Kidney epithelial cell (primary cell): Measurements from ENCODE around the gene KLHL29. TPM values are rescaled to one million over a fixed set of nuclear protein-coding genes. Genes with fewer than 3 reads are reported as not detected.

Source experiments
- DNase-seq: peaks from one replicate; pipeline ENCODE4 v3.0.0-alpha.2; 2010; ENCODE audit warnings: low read depth
- H3K27me3 ChIP-seq: 2 replicates; pipeline ENCODE4 v1.6.0; 2011; ENCODE audit warnings: low read length; ENCODE audit not compliant: control insufficient read depth, insufficient read depth
- H3K36me3 ChIP-seq: 2 replicates; pipeline ENCODE4 v1.5.1; 2011; ENCODE audit warnings: low read length; ENCODE audit not compliant: control insufficient read depth, insufficient read depth
- H3K4me3 ChIP-seq: 2 replicates; pipeline ENCODE4 v1.5.1; 2011; ENCODE audit warnings: low read depth, mild to moderate bottlenecking, control low read depth, low read length
- total RNA-seq: library from RNA; depleted of rRNA; stranded (reverse); fragments of >200 nt; gene quantifications from 2 replicates; pipeline ENCODE4 v1.2.3, GENCODE V29; 2015
- TF ChIP-seq, protein P1 (sequence below): IDR thresholded peaks from 2 replicates; pipeline ENCODE4 v1.5.1; 2011; ENCODE audit warnings: mild to moderate bottlenecking, moderate library complexity, low read length, control low read depth, inconsistent platforms; ENCODE audit not compliant: insufficient read depth, poor library complexity, severe bottlenecking

KLHL29 gene
- total RNA-seq, 1 donor from 2014 or later = 12.4 TPM

DNA sequence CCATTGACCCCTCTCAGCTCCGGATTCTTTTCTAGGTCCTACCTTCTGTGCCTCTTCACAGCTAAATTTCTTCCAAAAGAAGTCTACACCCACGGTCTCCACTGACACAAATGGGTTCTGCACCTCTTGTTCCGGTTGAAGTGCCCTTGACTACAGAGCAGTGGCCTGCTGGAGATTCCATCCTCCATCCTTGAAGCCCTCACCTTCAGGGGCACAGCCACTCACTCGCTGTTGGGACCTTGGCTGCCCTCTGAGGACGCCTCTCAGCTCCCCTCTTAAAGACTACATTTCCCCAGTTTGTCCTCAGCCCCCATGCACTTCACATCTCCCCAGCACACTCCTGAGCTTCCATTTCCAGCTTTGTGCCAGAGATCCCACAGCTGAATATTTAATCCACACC lies 315.6 kb downstream of the KLHL29 start:
- H3K36me3 ChIP-seq = no peaks in the 10 kb centered on the region
- H3K4me3 ChIP-seq = no peak overlapping the region
- TF ChIP-seq, protein P1, sequence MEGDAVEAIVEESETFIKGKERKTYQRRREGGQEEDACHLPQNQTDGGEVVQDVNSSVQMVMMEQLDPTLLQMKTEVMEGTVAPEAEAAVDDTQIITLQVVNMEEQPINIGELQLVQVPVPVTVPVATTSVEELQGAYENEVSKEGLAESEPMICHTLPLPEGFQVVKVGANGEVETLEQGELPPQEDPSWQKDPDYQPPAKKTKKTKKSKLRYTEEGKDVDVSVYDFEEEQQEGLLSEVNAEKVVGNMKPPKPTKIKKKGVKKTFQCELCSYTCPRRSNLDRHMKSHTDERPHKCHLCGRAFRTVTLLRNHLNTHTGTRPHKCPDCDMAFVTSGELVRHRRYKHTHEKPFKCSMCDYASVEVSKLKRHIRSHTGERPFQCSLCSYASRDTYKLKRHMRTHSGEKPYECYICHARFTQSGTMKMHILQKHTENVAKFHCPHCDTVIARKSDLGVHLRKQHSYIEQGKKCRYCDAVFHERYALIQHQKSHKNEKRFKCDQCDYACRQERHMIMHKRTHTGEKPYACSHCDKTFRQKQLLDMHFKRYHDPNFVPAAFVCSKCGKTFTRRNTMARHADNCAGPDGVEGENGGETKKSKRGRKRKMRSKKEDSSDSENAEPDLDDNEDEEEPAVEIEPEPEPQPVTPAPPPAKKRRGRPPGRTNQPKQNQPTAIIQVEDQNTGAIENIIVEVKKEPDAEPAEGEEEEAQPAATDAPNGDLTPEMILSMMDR = no peak
- no peaks in the 10 kb centered on the region for H3K27me3 ChIP-seq
- no peak for DNase-seq

DNA sequence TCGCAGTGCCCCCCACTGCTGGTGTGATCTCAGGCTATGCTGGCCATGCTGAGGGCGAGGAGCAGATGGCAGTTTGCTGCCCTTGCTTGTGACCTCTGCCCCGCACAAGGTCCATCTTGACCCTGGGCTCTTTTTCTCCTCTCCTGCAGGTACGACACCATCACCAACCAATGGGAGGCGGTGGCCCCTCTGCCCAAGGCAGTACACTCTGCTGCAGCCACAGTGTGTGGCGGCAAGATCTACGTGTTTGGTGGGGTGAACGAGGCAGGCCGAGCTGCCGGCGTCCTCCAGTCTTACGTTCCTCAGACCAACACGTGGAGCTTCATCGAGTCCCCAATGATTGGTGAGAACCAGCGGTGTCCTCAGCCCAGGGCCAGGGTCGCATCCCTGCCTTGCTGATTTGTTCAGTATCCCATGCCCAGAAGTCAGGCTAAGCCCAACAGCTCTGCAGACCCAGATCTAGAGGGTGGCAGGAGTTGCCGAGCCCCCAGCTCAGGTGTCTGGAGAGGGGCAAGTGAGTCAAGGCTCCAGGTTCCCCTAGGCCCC lies 318.1 kb downstream of the KLHL29 start:
- Histone ChIP-seq H3K4me3 (no peak overlapping the region), H3K36me3 (no peaks in the 10 kb centered on the region)
- TF ChIP-seq, protein P1 = no peak

DNA sequence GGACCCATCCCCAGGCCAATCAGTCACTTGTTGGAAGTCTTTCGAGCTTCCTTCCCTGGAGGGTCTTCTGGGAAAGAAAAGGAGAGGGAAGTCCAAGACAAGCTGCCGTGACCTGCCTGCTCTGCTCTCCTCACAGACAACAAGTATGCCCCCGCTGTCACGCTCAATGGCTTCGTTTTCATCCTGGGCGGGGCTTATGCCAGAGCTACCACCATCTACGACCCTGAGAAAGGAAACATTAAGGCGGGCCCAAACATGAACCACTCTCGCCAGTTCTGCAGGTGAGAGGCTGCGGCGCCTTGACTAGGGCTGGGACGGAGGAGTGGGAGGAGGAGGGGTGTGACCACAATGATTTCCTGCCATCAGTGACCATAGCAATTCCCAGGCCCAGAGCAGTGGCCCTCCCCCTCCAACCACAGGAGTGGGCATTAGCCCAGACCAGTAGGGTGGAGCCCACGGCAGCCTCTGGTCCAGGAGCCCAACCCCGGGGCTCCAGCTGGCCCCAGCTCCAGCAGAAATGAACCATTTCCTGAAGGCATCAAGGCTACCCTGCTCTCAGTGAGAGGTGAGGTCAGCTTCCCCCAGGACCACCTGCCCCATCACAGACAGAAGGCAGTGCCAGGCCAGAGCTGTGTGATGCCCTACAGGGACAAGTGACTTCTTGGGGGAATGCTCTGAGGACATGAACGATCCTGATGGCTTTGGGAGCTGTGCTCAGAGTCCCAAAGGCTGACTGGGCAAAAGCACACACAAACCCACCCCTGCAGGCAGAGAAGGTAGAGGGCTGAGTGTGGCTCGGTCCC lies 318.8 kb downstream of the KLHL29 start:
- Histone ChIP-seq H3K27me3 (no peaks in the 10 kb centered on the region), H3K4me3 (no peak overlapping the region), H3K36me3 (no peaks in the 10 kb centered on the region)
- TF ChIP-seq, protein P1 = no peak
- DNase-seq = no peak

More for the DNA sequence above, 318.1 kb downstream of the KLHL29 start:
- DNase-seq = no peak
- H3K27me3 ChIP-seq = no peaks in the 10 kb centered on the region

DNA sequence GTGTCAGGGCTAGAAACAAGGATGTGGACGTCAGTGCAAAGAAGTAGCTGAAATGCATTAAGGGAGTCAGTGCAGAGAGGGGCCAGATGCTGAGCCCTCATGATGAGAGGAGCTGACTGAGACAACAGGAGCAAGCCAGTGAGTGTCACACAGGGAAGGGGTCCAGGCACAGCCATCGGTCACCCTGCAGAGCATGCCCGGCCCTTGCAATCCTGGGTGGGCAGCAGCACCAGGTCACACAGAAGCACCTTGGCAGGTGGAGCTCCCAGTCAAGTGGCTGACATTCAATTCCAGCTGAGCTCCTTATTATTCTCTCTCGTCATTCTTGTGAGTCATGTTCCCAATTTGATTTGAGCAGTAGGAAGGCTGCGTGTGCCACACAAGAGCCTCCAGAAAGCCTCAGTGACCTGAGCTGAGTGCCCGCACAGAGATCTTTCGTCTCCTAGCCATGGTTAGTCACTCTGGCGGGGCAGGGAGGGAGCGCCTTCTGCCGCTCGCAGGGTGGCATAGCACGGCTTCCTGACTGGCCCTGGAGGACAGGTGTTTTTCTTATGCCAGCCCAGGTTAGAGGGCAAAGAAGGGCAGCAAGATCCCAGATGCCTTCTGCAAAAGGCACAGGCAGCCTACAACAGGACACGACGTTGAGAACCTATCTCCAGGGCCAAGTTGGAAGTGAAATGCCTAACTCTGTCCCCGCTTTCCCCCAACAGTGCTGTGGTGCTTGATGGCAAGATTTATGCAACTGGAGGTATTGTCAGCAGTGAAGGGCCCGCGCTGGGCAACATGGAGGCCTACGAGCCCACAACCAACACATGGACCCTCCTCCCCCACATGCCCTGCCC lies 321.0 kb downstream of the KLHL29 start:
- Histone ChIP-seq H3K4me3 (no peak overlapping the region), H3K36me3 (no peaks in the 10 kb centered on the region), H3K27me3 (no peaks in the 10 kb centered on the region)
- TF ChIP-seq, protein P1 = no peak
- no peak for DNase-seq

DNA sequence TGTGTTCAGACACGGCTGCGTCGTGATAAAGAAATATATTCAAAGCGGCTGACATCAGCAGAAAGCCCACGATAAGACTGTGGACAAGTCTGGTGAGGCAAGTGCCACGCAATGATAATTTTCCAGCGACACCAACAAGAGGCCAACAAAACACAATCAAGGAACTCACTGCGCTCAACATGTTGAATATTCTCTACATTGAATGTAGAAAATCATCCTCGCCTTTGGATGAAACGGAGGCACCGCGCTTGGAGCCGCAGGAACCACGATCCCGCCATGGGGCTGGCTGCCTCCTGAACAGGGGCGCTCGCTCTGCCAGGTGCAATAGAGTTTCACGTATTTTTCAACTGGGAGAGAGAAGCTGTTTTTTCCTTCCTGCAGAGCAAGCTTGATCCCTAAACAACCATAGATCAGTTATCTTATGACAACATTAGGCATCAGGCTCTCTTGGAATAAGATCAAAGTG lies 321.7 kb downstream of the KLHL29 start:
- TF ChIP-seq, protein P1 = no peak
- no peak for DNase-seq
- Histone ChIP-seq H3K27me3 (no peaks in the 10 kb centered on the region), H3K4me3 (no peak overlapping the region), H3K36me3 (no peaks in the 10 kb centered on the region)
